Choroid plexus epithelial cell (primary cell): Measurements from ENCODE around the gene PCNX4.

Source experiments
- DNase-seq: peaks from one replicate; pipeline ENCODE4 v3.0.0-alpha.2; 2010; ENCODE audit warnings: low read depth
- H3K4me3 ChIP-seq: 2 replicates; pipeline ENCODE4 v1.5.1; 2011; ENCODE audit warnings: low read depth, mild to moderate bottlenecking, control low read depth, low read length, moderate library complexity
- CTCF ChIP-seq: conservative IDR thresholded peaks from 2 replicates; pipeline ENCODE4 v1.5.1; 2011; ENCODE audit warnings: low read depth, mild to moderate bottlenecking, control low read depth, inconsistent platforms, low read length, moderate library complexity

PCNX4 gene

GRCh38 chr14:60211153-60211552 lies 119.4 kb downstream of the PCNX4 start:
- H3K4me3 ChIP-seq: no peak overlapping the region
- no peak for TF ChIP-seq CTCF
- DNase-seq: no peak

GRCh38 chr14:60212503-60213371 lies 121.0 kb downstream of the PCNX4 start:
- H3K4me3 ChIP-seq: no peak overlapping the region
- no peak for DNase-seq
- TF ChIP-seq CTCF: no peak

- DNase-seq: no peak
- no peak for TF ChIP-seq CTCF
- H3K4me3 ChIP-seq: no peak overlapping the region
Observed at GRCh38 chr14:60214003-60214402, 122.3 kb downstream of the PCNX4 start.

- DNase-seq: no peak
- TF ChIP-seq CTCF: no peak
- no peak overlapping the region for H3K4me3 ChIP-seq
Observed at GRCh38 chr14:60214415-60215126, 122.8 kb downstream of the PCNX4 start.

GRCh38 chr14:60215127-60215444 lies 123.4 kb downstream of the PCNX4 start:
- TF ChIP-seq CTCF: no peak
- no peak overlapping the region for H3K4me3 ChIP-seq
- no peak for DNase-seq

- no peak overlapping the region for H3K4me3 ChIP-seq
- no peak for TF ChIP-seq CTCF
Observed at GRCh38 chr14:60215520-60216420, 124.0 kb downstream of the PCNX4 start.

More at GRCh38 chr14:60215520-60216420, 124.0 kb downstream of the PCNX4 start:
- no peak for DNase-seq
